ENCODE results near the gene MACIR. TPM values are rescaled to one million over a fixed set of nuclear protein-coding genes. Genes with fewer than 3 reads are reported as not detected.

Gene MACIR
- total RNA-seq, 1 experiment from 2014 or later = 21.0 TPM

GRCh38 chr5:103211576-103212561 is 46.7 kb upstream of the MACIR start:
- no peak overlapping the region for H3K4me2 ChIP-seq
- intact Hi-C loops (cut with micrococcal nuclease; ENCODE audit: unreplicated experiment) = no loop called here
- H3K4me3 ChIP-seq = no peak overlapping the region
- no peaks in the 10 kb centered on the region for H3K9me2 ChIP-seq (ENCODE audit: insufficient read depth)
- ChIA-PET CTCF (no interaction called here), POLR2A (ENCODE audit: unreplicated experiment) (interaction anchor here (0.6 kb wide), 1 partner anchor 308 kb away, joined by 5 read pairs; no protein-coding TSS in a partner anchor)
- H4K20me1 ChIP-seq (ENCODE audit: insufficient read depth) = no peaks in the 10 kb centered on the region
- no peaks in the 10 kb centered on the region for H3K36me3 ChIP-seq (ENCODE audit: low read depth)
- no peak for TF ChIP-seq EZH2 (IDR thresholded peaks at IDR 0.05; ENCODE audit: low read depth)
- TF ChIP-seq, protein P1, sequence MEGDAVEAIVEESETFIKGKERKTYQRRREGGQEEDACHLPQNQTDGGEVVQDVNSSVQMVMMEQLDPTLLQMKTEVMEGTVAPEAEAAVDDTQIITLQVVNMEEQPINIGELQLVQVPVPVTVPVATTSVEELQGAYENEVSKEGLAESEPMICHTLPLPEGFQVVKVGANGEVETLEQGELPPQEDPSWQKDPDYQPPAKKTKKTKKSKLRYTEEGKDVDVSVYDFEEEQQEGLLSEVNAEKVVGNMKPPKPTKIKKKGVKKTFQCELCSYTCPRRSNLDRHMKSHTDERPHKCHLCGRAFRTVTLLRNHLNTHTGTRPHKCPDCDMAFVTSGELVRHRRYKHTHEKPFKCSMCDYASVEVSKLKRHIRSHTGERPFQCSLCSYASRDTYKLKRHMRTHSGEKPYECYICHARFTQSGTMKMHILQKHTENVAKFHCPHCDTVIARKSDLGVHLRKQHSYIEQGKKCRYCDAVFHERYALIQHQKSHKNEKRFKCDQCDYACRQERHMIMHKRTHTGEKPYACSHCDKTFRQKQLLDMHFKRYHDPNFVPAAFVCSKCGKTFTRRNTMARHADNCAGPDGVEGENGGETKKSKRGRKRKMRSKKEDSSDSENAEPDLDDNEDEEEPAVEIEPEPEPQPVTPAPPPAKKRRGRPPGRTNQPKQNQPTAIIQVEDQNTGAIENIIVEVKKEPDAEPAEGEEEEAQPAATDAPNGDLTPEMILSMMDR (conservative IDR thresholded peaks at IDR 0.05) = no peak
- H3K9me3 ChIP-seq (ENCODE audit: insufficient read depth, low read depth) = no peaks in the 10 kb centered on the region; the same call in 1 of the 2 replicates
- no peak for DNase-seq
- no peak overlapping the region for H2AFZ ChIP-seq
- H3F3A ChIP-seq (ENCODE audit: insufficient read depth, low read depth) = no peaks in the 10 kb centered on the region
- H3K4me1 ChIP-seq (replicated peaks; ENCODE audit: insufficient read depth) = no peaks in the 10 kb centered on the region
- no peak overlapping the region for H3K27ac ChIP-seq
- H3K79me2 ChIP-seq (ENCODE audit: low read depth) = no peaks in the 10 kb centered on the region
- no peaks in the 10 kb centered on the region for H3K27me3 ChIP-seq (ENCODE audit: insufficient read depth, low read depth)
- BruUV-seq (replicated peaks) = no TSS peak

GRCh38 chr5:103216137-103216536 is 42.4 kb upstream of the MACIR start:
- H3K9me2 ChIP-seq (ENCODE audit: insufficient read depth) = no peaks in the 10 kb centered on the region
- H4K20me1 ChIP-seq (ENCODE audit: insufficient read depth) = no peaks in the 10 kb centered on the region
- no peaks in the 10 kb centered on the region; the same call in 1 of the 2 replicates for H3K9me3 ChIP-seq (ENCODE audit: insufficient read depth, low read depth)
- no peak overlapping the region for H3K4me3 ChIP-seq
- no TSS peak for BruUV-seq (replicated peaks)
- no peaks in the 10 kb centered on the region for H3K27me3 ChIP-seq (ENCODE audit: insufficient read depth, low read depth)
- TF ChIP-seq, protein P1 (conservative IDR thresholded peaks at IDR 0.05) = no peak
- H3F3A ChIP-seq (ENCODE audit: insufficient read depth, low read depth) = no peaks in the 10 kb centered on the region
- H3K4me1 ChIP-seq (replicated peaks; ENCODE audit: insufficient read depth) = no peaks in the 10 kb centered on the region
- no peak overlapping the region for H3K4me2 ChIP-seq
- intact Hi-C loops (cut with micrococcal nuclease; ENCODE audit: unreplicated experiment) = no loop called here
- no peak for DNase-seq
- H3K79me2 ChIP-seq (ENCODE audit: low read depth) = no peaks in the 10 kb centered on the region
- no peaks in the 10 kb centered on the region for H3K36me3 ChIP-seq (ENCODE audit: low read depth)
- ChIA-PET CTCF (interaction anchor here (0.9 kb wide), 1 partner anchor 8 kb away, joined by 3 read pairs; no protein-coding TSS in a partner anchor), POLR2A (ENCODE audit: unreplicated experiment) (no interaction called here)
- no peak overlapping the region for H3K27ac ChIP-seq
- no peak overlapping the region for H2AFZ ChIP-seq

GRCh38 chr5:103216697-103217096 is 41.9 kb upstream of the MACIR start:
- no peaks in the 10 kb centered on the region for H3K4me1 ChIP-seq (replicated peaks; ENCODE audit: insufficient read depth)
- H3K27ac ChIP-seq = no peak overlapping the region
- ChIA-PET POLR2A (ENCODE audit: unreplicated experiment) (interaction anchor here (0.7 kb wide), 1 partner anchor 42 kb away, joined by 4 read pairs; the partner anchor contains the start of gene MACIR), CTCF (interaction anchor here (0.9 kb wide), 1 partner anchor 8 kb away, joined by 3 read pairs; no protein-coding TSS in a partner anchor)
- intact Hi-C loops (cut with micrococcal nuclease; ENCODE audit: unreplicated experiment) = no loop called here
- no peaks in the 10 kb centered on the region for H3F3A ChIP-seq (ENCODE audit: insufficient read depth, low read depth)
- H2AFZ ChIP-seq = no peak overlapping the region
- no peak overlapping the region for H3K4me3 ChIP-seq
- H4K20me1 ChIP-seq (ENCODE audit: insufficient read depth) = no peaks in the 10 kb centered on the region
- BruUV-seq (replicated peaks) = no TSS peak
- DNase-seq = no peak
- H3K9me3 ChIP-seq (ENCODE audit: insufficient read depth, low read depth) = no peaks in the 10 kb centered on the region; the same call in 1 of the 2 replicates
- no peaks in the 10 kb centered on the region for H3K27me3 ChIP-seq (ENCODE audit: insufficient read depth, low read depth)
- no peaks in the 10 kb centered on the region for H3K79me2 ChIP-seq (ENCODE audit: low read depth)
- no peak overlapping the region for H3K4me2 ChIP-seq
- H3K9me2 ChIP-seq (ENCODE audit: insufficient read depth) = no peaks in the 10 kb centered on the region
- TF ChIP-seq EZH2 (IDR thresholded peaks at IDR 0.05; ENCODE audit: low read depth) = no peak
- TF ChIP-seq, protein P1 (conservative IDR thresholded peaks at IDR 0.05) = no peak
- no peaks in the 10 kb centered on the region for H3K36me3 ChIP-seq (ENCODE audit: low read depth)

All from PC-9 (cell line).